CD4-positive, alpha-beta T cell treated with Interleukin-15 for 1 hour (primary cell): ENCODE data around the gene PPP1R14C.
"Not testable (repeated sequence)": the region's sequence is repeated elsewhere in the genome, so short reads cannot be mapped to it uniquely, and the experiment has no call there.

Source experiments
- DNase-seq: peaks from one replicate; pipeline ENCODE4 v3.0.0-alpha.2; 2020

The PPP1R14C gene

DNA sequence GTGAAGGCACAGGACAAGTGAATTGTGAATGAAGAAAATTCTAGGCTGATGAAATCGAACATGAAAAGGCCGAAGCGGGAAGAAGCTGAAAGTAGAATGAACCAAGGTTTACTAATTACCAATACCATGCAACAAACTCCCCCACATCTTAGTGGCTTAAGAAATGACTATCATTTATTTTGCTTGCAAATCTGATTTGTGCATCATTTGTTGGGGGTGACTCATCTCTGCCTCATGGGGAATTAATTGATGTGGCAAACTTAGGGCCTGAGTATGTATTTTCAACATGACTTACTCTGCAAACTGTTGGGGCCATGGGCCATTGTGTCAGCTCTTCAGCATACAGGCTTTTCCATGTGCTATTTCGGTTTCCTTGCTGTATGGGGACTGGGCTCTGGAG, 26.8 kb downstream of the PPP1R14C start:
- DNase-seq = no peak

DNA sequence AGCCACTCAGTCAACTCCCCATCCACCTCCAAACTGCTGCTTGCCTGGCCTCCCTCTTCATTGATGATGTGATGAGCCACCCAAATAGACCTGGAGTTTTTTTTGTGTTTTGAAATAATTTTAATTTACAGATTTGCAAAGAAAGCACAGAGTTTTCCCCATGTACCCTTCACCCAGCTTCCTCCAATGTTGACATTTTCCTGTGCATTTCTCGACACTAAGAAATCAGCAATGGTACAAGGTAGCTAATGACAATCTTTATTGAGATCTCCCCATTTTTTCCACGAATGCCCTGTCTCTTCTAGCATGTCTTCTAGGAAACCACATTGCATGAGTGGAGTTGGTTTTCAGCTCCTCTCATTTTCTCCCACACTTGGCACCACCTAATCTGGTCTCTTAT, 30.1 kb downstream of the PPP1R14C start:
- DNase-seq = no peak

DNA sequence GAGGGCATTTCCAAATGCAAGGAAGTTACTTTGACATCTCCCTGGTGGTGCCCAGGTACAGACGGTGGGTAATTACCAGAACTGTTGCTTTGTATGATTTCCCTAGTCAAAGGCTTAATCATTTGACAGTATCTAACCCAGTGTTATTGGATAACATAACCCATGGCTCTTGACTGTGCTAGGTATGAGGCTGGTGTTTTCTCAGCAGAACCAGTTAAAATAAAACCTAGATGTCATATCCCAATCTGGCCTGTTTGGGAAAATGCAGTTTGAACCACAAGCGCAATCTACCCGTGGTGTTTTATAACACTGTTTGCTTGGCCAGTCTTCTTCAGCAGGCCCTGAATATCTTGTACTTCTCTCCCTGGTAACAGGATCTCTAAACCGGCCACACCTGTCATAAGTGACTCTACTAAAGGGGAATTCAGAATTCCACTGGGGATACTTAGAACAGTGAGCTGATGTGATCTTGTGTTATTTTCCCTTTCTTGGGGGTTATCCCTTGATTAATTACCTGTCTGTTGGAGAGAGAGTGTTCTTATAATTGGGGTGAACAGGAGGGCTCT, 32.8 kb downstream of the PPP1R14C start:
- no peak for DNase-seq

DNA sequence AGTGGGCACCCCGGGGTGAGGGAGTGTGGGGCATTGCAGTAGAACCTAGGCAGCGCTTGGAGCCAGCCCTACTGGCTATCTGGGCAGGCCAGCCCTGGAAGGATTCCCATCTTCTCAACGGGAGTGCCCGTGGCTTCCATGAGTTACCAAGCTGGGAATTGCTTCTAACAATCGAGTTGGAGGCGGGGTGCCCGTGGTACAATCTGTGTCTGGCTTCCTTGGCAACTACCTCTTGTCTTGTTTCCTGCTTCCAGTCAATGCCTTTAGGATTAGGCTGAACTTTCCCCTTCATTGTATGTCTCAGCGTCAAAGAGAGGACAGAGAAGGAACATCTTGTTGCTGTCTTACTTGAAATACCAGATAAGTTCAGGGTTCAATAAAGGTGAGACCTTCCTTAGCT, 33.3 kb downstream of the PPP1R14C start:
- no peak for DNase-seq

DNA sequence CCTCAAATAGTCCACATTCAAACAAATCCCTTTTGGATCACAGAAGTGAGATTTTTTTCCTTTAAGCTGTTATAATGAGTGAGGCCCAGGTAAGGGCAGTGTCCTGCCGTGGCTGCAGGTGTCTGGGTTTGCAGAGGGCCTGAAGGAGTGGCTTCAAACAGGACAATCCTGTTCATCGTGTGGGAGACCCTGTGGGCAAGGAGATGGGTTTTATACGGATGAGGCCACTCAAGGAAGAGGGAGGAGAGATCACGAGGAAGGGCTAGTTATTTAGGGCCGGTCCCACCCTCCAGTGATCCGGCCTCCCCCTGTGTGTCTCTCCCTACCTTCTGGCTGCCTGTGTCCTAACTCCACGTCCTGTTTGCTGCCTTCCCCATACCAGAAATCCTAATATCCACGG, 33.8 kb downstream of the PPP1R14C start:
- DNase-seq = no peak

DNA sequence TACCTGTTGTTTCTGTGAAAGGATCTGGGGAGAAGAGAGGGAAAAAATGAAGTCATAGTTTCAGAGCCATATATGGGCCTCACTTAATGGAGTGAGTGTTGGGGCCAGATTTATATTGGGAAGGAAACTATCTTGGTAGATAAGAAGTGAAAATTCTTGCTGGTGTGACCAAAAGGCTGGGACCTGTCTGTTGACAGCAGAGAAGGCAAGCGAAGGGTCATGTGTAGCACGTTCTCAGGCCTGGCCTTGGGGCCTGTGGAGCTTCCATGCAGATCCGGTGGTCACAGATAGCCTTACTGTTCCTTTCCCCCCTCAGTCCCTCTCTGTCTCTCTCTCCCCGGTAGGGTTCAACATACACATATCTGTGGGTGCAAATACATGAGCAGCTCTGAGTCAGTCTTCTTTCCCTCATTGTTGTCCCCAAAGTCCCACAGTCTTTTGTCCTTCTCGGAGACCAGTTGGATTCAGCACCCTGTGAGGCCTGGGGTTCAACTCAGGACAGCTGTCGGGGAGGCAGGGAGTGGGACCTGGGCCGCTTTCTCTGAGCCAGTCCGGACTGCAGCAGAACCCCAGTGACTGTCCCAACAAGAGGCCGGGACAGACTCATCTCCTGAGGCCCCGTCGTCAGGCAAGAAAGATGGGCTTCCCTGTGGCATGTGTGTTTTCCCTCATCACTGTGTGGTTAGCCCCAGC, 34.6 kb downstream of the PPP1R14C start:
- DNase-seq = no peak

DNA sequence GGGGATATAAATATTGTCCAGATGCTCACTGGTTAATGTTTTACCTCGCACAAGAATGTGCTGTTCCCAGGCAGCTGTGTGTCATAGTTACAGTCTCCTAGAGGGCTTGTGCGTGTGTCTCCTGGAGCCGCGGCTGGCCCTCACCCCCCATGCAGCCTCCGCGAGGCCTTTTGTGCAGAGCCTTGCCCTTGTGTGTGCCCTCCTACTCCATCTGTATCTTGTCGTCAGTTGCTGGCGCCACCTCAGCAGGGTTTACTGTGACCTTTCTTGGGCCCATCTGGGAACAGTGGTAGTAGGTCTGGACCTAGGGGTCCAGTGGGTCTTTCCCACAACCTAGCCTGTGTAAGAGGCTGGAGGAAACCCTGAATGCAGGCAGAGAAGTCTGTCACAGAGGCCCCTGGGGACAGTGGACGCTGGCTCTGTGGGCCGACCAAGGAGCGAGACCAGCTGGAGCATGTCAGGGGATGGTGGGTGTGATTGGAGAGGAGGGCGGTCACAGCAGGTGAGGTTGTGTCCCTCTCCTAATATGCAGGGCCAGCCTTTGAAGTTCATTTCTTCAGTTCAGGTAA, 35.2 kb downstream of the PPP1R14C start:
- DNase-seq = no peak

DNA sequence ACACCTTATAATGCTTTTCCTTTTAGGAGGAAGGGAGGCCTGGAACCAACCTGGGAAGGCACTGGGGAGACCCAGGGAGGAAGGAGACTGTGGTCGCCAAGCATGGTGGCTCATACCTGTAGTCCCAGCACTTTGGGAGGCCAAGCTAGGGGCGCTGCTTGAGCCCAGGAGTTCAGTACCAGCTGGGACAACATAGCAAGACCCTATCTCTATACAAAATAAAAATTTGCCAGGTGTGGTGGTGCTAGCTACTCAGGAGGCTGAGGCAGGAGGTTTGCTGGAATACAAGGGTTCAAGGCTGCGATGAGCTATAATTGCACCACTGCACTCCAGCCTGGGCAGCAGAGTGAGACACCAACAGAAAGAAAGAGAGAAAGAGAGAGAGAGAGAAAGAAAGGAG, 36.2 kb downstream of the PPP1R14C start:
- no peak for DNase-seq

DNA sequence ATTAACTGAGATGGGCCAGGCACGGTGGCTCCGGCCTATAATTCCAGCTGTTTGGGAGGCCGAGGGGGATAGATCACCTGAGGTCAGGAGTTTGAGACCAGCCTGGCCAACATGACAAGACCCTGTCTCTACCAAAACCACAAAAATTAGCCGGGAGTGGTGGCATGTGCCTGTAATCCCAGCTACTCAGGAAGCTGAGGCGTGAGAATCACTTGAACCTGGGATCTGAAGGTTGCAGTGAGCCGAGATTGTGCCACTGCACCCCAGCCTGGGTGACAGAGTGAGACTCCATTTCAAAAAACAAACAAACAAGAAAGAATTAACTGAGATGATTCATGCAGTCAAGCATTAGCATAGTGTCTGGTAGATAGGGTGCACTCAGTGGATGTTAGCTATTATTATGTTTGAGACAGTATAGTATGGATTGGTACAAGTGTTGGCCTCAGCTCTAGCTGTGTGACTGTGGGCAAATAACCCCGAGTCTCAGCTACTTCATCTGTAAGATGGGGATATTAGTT, 37.1 kb downstream of the PPP1R14C start:
- DNase-seq = not testable (repeated sequence)

DNA sequence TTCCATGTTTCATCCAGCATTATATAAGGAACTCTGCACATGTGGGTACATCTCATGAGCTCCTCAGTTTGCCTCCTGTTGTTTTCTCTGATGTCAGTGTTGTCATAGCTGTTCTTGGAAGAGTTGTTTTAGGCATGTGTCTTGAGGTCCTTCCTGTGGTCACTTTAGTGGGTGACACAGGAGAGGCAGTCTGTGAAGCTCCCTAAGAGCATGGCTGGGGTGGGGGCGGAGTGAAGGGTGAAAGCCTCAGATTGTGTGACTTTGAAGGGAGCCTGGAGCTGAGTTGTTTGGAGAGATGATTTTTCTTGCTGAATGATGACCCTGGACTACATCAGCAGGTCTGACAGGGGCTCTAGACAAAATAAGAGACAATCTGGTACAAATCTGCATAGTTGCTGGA, 37.7 kb downstream of the PPP1R14C start:
- DNase-seq = no peak

DNA sequence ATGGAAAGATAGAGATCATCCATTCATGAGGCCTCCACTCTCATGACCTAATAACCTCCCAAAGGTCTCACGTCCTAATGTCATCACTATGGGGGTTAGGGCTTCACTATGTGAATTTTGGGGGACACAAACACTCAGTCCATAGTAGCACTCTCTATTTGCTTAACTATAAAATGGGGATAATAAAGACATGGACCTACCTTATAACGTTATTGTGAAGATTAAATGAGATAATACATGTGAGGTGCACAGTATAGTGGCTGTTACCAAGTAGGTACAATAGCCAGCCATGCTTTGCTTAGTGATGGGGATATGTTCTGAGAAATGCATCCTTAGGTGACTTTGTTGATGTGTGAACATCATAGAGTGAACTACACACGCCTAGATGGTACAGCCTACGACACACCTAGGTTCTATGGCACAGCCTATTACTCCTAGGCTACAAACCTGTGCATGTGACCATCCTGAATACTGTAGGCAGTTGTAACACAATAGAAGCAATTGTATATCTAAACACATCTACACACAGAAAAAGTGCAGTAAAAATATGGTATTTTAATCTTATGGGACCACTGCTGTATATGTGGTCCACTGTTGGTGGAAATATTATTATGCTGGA, 39.7 kb downstream of the PPP1R14C start:
- DNase-seq = no peak

DNA sequence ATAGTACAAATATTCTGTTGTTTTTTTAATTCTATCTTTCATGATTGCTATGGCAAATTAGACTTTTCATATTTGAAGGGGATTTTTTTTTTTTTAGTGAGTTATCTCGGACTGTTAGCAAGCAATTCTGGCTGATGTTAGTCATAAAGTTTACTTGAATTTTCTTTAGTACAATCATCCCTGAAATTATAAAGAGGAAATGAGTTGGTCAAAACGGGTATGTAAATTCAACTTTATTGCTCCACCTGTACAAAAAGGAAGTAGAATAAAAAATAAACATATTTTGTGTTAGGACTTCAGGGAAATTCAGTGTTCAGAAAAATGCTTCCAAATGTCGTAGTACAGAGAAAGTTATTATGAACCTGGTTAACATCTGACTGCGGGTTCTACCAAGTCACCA, 40.3 kb downstream of the PPP1R14C start:
- DNase-seq = no peak

DNA sequence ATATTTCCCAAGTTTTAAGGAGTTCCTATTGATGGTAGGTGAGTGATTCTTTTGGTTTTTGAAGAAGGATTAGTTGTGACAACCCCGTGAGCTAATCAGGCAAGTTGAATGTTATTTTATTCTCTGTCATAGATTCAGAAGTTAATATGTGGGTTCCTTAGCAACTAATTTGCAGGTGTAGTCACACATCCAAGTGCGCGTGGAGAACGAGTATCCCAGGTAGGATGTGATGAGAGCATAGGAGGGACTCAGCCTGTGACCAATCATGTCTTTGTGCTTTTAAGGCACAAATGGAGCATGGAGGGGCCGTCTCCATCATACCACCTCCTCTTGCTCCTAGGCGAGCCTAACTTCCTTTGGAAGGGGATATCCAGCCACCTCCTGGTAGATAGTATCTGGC, 41.1 kb downstream of the PPP1R14C start:
- no peak for DNase-seq

DNA sequence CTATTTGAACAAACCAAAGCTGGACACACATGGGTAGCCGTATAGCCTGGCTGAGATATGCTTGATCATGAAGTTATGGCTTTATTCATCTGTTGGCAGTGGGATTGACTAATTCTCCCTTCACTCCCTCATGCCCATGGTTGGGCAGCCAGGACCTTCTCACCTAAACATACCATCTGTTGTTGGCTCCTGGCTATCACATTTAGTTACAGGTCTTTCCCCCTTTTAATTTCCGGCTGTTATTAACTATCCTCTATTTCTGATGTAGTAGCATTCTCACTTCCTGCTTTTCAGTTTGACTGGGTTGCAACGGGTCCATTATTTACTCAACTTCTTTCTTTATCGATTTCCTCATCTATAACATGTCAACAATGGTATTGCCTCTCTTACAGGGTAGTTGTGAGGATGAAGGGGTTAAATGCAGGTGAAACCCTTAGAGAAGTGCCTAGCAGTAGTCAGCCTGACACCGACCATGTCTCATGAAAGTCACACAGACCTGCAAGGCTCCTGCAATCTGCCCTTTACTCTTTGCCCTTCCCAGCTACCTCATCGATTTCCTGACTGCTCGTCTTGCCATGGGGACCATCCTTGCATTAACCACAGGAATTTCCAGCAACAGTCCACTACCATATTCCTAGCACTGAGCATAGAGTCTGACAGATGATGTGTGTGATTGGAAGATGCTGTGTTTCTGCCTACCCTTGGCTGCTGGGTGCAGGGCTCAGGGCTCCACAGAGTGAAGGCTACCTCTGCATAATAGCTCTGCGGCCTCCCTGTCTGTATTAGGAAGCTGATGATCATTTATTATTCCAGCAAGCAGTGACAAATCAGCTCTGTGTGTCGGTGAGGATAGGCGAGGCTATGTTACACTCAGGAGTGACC, 42.2 kb downstream of the PPP1R14C start:
- DNase-seq = no peak

DNA sequence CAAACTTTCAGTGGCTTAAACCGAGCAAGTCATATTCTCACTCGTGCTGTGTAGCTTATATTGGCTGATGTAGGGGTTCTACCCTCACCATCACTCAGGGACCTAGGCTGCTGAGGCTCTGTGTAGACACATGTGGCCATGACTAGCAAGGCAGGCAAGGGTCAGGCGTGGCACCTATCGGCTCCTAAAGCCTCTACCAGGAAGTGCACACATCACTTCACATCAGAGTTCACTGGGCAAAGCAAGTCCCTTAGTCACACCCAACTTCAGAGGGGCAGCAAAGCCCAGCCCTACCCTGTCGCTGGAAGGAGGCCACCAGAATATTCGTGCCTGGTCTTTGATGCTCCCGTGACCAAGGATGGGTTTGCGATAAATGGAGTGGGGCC, 42.9 kb downstream of the PPP1R14C start:
- DNase-seq = no peak

DNA sequence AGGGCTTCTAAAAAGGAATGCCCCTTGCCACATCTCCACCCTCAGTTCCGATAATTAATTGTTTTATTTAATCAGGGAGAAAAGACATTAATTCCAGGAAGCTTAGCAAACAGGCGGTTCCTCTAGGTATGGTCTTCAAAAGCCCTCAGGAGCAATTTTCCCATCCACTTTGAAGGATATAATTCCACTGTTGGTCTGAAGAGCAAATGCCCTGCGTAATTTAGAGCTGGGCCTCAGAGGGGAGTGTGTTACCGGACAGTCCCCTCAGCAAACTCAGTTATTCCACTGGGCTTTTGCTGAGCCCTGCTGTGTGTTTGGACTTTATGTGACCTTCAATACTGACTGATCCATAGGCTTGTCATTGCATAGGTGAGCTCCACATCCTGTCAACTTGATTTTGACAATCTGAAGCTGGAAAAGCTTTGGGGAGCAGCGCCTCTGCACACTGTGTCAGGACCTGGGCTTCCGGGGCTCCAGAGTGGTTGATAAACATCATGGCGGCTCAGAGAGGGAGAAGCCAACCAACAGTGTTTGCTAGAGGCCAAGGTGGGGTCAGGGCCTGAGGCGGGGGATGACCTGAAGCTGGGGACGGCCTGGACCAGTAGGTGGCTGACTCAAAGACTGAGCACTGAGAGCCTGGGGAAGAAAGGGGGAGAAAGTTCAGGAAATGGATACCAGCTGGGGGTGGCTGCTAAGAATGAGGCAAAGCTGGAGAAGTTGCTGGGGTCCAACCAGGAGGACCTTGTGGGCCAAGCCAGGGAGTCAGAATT, 43.5 kb downstream of the PPP1R14C start:
- DNase-seq = no peak

DNA sequence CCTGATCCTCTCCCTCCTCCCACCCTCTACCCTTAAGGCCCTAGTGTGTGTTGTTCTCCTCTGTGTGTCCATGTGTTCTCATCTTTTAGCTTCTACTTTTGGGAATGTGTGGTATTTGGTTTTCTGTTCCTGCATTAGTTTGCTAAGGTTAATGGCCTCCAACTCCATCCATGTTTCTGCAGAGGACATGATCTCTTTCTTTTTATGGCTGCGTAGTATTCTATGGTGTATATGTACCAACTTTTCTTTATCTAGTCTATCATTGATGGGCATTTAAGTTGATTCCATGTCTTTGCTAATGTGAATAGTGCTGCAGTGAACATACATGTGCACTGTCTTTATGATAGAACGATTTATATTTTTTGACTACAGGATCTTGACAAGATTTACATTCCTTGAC, 44.6 kb downstream of the PPP1R14C start:
- not testable (repeated sequence) for DNase-seq

DNA sequence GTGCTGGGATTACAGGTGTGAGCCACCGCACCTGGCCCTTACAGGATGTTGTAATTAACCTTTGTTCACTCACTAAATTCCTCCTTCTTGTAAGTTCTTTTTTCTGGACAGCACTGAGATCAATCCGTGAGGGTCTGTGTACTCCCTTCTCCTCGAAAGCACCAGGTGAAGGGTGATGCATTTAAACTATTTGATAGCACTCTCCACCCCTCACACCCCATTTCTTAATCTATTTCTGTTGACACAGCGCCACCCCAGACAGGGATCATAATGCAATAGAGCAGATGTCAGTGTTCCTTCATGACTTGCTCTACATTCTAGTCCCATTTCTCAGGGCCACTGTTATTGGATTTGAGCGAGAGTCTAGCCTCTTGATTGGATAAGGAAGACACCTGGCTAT, 46.3 kb downstream of the PPP1R14C start:
- DNase-seq = no peak

DNA sequence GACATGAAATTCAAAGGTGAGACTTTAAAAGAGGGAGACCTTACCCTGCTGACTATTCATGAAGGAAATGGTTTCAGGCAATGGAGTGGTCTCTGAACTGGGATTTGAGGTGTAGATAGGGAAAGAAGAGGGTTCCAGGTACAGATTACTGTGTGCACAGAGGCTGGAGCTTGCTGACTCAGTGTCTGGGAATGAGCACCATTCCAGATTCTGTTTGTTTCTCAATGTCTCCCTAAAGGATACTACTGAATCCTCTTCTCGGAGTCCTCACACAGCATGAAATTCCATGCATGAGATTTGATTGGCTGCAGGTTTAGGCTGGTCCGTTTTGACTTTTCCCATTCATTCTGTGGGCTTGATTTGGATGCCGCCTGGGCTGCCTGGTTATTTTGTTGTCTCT, 49.0 kb downstream of the PPP1R14C start:
- DNase-seq = no peak

DNA sequence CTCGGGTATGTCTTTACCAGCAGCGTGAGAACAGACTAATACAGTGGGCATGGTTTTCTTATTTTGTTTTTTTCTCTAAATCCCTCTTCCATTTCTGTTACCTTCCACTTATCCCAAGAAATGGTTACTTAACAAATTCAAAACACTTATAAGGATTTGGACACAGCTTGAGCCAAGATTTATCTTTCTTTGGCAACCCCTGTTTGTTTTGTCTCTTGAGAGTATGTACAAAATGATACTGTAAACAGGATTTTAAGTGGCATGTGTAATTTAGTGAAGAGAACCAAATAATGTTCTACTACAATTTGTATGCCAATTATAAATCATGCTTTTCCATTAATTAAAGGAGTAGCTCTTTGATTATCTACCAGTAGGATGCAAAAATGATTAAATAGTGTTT, 51.4 kb downstream of the PPP1R14C start:
- DNase-seq = no peak

DNA sequence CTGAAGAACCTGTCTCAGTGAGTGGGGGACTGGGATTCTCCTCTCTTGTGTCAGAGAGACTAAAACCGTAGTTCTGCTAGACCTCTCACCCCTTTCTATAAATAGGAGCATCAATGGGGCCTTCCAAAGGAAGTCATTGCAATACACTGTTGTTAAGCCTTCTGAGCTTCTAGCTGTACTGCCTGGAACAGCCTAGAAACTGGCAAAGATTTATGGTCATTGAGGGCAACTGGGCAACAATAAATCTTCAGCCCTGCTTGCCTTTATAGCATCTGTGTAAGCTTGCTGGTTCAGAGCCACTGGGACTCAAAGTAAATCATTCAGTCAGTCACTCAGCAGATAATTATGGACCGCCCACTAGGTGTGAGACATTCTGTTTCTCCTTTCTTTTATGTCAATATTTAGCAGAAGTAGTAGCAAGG, 53.2 kb downstream of the PPP1R14C start:
- DNase-seq = no peak
